ENCODE data around the gene DPM2.

The DPM2 gene

DNA sequence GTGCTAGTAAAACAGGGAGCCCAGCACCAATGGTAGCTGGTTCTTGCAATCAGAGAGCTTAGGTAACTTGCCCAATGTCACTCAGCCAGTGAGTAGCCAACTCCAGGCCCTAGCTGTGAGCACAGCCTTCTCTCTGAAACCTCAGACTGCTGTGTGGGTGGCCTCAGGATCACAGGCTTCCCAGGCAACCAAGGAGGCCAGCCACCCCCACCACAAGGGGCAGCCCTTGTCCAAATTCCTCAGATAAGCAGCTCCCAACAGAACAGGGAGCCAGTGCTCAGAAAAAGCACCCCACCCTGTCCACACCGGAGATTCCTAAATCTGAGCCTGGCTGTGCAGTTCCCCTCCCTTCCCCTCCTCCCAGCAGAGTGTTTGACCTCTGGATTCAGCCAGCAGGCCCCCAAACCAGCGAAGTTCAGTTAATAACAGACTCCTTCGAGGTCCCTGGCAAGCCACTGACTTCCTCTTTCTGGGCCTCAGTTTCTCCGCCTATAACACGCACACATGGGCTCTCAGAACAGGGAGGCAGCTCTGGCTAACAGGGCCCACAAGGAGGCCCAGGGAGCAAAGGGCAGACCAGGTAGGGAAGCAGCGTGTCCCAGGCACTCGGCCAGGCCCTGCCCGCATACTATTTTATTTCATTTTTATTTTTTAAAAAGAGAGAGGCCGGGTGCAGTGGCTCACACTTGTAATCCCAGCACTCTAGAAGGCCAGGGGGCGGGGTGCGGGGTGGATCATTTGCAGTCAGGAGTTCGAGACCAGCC lies 40.4 kb upstream of the DPM2 start:
- TF ChIP-seq RAD21 (IDR thresholded peaks at IDR 0.05; ENCODE audit: low read depth): no peak
- no peak for TF ChIP-seq FOXM1 (IDR thresholded peaks at IDR 0.05; ENCODE audit: borderline replicate concordance, low read depth)
- TF ChIP-seq EP300 (IDR thresholded peaks at IDR 0.05; ENCODE audit: borderline replicate concordance): no peak
- TF ChIP-seq, protein P1, sequence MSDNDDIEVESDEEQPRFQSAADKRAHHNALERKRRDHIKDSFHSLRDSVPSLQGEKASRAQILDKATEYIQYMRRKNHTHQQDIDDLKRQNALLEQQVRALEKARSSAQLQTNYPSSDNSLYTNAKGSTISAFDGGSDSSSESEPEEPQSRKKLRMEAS (IDR thresholded peaks at IDR 0.05): no peak
- TF ChIP-seq NFIC (IDR thresholded peaks at IDR 0.05): no peak
- TF ChIP-seq TEAD4 (IDR thresholded peaks at IDR 0.05): no peak
- TF ChIP-seq TAF1 (IDR thresholded peaks at IDR 0.05; ENCODE audit: low read depth): no peak
- no peak for TF ChIP-seq CEBPB (IDR thresholded peaks at IDR 0.05)
- TF ChIP-seq CREB1 (IDR thresholded peaks at IDR 0.05; ENCODE audit: low read depth): no peak
- no peak for TF ChIP-seq ZBTB7A (IDR thresholded peaks at IDR 0.05; ENCODE audit: low read depth)
- no peak for TF ChIP-seq YY1 (IDR thresholded peaks at IDR 0.05; ENCODE audit: low read depth)
- no peak for TF ChIP-seq TCF12 (IDR thresholded peaks at IDR 0.05; ENCODE audit: low read depth)
- no peak for TF ChIP-seq REST (IDR thresholded peaks at IDR 0.05; ENCODE audit: low read depth)
- TF ChIP-seq USF1 (IDR thresholded peaks at IDR 0.05): no peak
- TF ChIP-seq EGR1 (IDR thresholded peaks at IDR 0.05): no peak

DNA sequence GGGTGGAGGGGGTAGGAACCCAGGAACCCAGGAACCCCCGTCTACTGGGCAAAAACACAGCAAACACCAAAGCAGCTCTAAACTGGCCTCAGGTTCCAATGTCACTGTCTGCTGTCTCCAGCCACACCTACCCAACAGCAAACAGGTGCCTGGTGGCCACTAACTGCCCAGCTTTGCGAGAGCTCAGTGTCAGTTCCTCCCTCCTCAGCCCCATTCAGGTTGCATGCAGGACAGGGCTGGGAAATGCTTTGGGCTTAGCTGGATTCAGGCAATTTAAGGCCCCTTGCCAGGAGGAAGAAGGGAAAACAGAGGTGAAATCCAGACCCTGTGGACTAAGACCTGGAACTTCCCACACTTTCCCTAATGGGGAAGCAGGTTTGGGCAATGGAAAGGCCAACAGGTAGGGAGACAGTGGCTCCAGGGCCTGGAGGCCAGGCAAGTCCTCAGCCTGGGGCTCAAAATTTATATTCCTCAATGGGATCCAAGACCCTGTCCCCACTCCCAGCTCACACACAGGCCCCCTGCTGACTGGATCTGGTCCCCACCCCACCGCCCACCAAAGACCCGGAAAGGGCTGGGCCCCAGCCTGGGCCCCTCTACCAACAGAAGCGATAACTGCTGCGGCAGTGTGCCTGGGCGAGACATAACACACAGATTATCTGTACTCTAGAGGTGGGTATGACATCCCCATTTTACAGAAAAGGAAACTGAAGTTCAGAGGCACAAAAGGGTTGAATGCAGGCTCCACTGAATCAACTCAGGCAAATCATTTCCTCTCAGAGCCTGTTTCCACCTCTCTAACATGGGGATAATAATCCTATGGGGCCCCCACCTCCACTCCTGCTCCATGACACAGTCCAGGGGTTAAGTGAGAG lies 39.6 kb upstream of the DPM2 start:
- no peak for TF ChIP-seq USF1 (IDR thresholded peaks at IDR 0.05)
- no peak for TF ChIP-seq REST (IDR thresholded peaks at IDR 0.05; ENCODE audit: low read depth)
- TF ChIP-seq CEBPB (IDR thresholded peaks at IDR 0.05): no peak

- TF ChIP-seq EP300 (IDR thresholded peaks at IDR 0.05; ENCODE audit: borderline replicate concordance) (no peak), TEAD4 (IDR thresholded peaks at IDR 0.05) (no peak), ZBTB7A (IDR thresholded peaks at IDR 0.05; ENCODE audit: low read depth) (no peak), YY1 (IDR thresholded peaks at IDR 0.05; ENCODE audit: low read depth) (no peak), CEBPB (IDR thresholded peaks at IDR 0.05) (no peak), TAF1 (IDR thresholded peaks at IDR 0.05; ENCODE audit: low read depth) (no peak), REST (IDR thresholded peaks at IDR 0.05; ENCODE audit: low read depth) (no peak)
Observed at GRCh38 chr9:127976498-127976897, 38.8 kb upstream of the DPM2 start.

- no peak for TF ChIP-seq ZBTB7A (IDR thresholded peaks at IDR 0.05; ENCODE audit: low read depth)
- TF ChIP-seq CREB1 (IDR thresholded peaks at IDR 0.05; ENCODE audit: low read depth): no peak
- TF ChIP-seq, protein P1 (IDR thresholded peaks at IDR 0.05): no peak
- no peak for TF ChIP-seq YY1 (IDR thresholded peaks at IDR 0.05; ENCODE audit: low read depth)
- TF ChIP-seq CEBPB (IDR thresholded peaks at IDR 0.05): no peak
- no peak for TF ChIP-seq USF1 (IDR thresholded peaks at IDR 0.05)
- no peak for TF ChIP-seq EP300 (IDR thresholded peaks at IDR 0.05; ENCODE audit: borderline replicate concordance)
- no peak for TF ChIP-seq RAD21 (IDR thresholded peaks at IDR 0.05; ENCODE audit: low read depth)
- no peak for TF ChIP-seq TAF1 (IDR thresholded peaks at IDR 0.05; ENCODE audit: low read depth)
- TF ChIP-seq NFIC (IDR thresholded peaks at IDR 0.05): no peak
- no peak for TF ChIP-seq REST (IDR thresholded peaks at IDR 0.05; ENCODE audit: low read depth)
- no peak for TF ChIP-seq FOXM1 (IDR thresholded peaks at IDR 0.05; ENCODE audit: borderline replicate concordance, low read depth)
- TF ChIP-seq TCF12 (IDR thresholded peaks at IDR 0.05; ENCODE audit: low read depth): no peak
- TF ChIP-seq EGR1 (IDR thresholded peaks at IDR 0.05): no peak
- TF ChIP-seq TEAD4 (IDR thresholded peaks at IDR 0.05): no peak
Observed at GRCh38 chr9:127975376-127976315, 38.0 kb upstream of the DPM2 start.
